HT-29 (cell line): ENCODE measurements around the gene PHLDA1. TPM values are rescaled to one million over a fixed set of nuclear protein-coding genes. Genes with fewer than 3 reads are reported as not detected.

ENCODE experiments used
- DNase-seq: peaks from one replicate; pipeline ENCODE4 v3.0.0-alpha.2; 2015; ENCODE audit warnings: low spot score
- total RNA-seq: library from RNA; depleted of rRNA; stranded (reverse); fragments of >200 nt; shearing (Covaris generic); gene quantifications from 2 replicates; pipeline ENCODE4 v1.2.3, GENCODE V29; 2014; rRNA removed

PHLDA1 gene
- total RNA-seq, 1 experiment from 2014 or later, result 41.7 TPM

DNA sequence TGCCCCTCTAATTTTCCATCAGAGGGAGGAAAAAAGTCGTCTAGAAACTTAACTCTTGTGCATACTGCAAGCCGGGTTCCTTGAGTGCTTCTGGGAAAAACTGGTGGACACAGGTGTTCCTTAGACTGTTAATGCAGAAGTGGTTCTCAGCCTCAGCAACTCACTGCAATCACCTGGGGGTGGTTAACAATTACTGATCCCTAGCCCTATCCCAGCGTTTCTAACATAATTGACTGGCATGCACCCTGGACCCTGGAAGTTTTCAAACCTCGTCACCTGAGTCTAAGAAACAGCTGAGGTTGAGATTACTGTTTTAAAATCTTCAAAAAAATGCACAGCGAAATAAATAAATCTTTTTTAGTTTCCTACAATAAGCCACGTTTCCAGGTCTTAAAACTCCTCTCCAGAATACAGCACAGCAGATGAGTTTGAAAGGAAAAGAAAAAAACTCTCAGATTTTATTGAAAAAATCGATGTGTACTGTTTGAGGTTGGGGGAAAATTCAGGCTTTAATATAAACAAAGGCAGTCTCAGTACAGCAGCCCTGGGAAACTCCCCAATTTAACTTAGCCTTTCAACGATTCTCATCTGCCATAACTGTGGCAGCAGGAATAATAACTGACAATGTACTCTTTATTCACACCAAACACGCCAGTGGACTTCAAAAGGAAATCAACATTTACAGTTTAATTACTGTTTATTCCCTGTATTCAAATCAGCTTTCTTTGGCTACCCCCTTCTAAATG, 45.4 kb downstream of the PHLDA1 start:
- peak; percentile 58 for DNase-seq

DNA sequence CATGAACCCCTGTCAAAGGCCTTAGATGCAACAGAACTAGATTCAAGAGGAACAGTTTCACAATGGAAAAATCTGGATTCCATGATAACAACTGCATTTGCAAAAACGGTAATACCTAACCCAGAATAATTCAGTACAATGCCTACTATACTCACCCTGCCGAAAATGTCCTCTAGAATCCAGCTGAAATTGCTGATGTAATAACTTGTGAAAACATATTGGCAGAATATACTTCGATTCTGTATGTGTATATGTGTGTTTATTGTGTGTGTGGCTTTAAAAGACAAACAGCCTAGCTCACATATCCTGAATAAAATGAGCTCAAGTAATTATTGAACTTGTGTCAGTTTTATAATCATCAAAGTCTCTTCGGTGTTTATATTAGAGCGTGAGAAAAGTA, 46.0 kb downstream of the PHLDA1 start:
- no peak for DNase-seq

DNA sequence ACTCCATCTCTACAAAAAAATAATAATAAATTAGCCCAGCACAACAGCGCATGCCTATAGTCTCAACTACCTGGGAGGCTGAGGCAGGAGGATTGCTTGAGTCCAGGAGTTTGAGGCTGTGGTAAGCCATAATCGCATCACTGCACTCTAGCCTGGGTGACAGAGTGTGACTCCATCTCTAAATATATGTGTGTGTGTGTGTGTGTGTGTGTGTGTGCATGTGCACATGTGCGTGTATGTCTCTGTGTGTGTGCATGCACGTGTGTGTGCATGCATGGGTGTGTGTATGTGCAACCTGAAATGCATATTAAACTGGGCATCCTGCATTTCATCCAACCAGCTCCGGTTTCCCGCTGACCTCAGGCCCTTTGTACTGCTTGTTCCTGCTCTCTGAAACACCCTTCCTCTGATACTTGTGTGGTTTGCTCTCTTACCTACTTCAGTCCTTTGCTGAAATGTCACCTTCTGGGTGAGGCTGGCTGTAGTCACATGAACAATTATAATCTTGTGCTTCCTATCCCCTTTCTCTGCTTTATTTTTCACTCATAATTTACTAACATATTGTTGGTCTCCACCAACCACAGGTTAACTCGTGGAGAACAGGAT, 46.9 kb downstream of the PHLDA1 start:
- DNase-seq, result peak; percentile 29

DNA sequence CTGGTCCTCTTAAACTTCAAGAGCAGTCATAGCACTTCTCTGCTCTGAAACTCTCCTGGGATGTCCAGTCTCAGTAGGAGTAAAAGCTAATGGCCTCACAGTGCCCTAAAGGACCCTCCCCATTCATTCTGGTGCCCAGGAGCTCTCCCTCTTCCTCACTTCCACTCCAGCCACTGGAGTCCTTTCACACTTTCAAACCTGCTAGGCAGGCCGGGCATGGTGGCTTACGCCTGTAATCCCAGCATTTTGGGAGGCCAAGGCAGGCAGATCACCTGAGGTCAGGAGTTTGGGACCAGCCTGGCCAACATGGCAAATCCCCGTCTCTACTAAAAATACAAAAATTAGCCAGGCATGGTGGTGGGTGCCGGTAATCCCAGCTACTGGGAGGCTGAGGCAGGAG, 47.7 kb downstream of the PHLDA1 start:
- peak; percentile 64 for DNase-seq

DNA sequence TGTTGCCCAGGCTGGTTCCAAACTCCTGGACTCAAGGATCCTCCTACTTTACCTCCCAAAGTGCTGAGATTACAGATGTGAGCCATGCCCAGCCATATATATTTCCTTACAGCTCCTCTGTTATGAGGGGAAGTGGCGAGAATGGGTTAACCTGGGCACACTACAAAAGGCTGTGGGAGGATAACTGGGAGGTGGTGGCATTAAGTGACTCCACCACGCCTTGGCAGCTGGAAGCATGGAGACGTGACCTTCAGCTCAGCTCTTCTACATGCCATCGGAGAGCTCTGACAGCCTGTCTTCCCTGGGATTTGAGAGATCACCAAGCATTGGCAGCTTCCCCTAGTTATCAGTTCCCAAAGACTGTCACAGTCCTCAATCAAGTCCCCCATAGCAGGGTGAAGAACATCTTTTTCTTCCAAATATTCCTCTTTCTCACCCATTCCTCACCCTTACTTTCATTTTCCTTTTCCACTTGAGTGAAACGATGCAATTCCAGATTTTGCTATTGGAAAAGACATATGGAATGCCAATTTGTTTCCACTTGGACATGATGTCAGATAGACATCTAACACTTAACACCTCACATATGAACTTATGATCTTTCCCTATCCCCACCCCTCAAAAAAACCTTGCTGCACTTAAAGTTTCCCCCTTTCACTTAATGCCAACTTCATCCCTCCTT, 48.5 kb downstream of the PHLDA1 start:
- peak; percentile 55 for DNase-seq

DNA sequence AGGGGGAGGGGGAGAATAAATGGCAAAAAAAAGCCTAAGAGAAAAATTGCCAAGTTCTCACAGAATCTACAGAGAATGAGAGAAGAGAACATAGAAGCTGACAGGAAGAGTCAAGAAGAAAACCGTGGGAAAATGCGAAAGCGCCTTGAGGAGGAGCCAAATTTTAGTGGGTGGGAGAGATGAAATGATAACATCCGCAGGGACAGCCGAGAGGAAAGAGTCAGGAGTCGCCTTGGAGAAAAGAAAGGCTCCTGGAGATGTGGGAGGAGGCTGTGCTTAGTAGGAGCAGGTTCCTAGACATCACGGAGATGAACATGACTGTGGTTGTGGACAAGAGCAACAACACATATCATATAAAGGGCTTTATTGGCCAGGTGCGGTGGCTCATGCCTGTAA, 49.4 kb downstream of the PHLDA1 start:
- DNase-seq, result peak; percentile 86

DNA sequence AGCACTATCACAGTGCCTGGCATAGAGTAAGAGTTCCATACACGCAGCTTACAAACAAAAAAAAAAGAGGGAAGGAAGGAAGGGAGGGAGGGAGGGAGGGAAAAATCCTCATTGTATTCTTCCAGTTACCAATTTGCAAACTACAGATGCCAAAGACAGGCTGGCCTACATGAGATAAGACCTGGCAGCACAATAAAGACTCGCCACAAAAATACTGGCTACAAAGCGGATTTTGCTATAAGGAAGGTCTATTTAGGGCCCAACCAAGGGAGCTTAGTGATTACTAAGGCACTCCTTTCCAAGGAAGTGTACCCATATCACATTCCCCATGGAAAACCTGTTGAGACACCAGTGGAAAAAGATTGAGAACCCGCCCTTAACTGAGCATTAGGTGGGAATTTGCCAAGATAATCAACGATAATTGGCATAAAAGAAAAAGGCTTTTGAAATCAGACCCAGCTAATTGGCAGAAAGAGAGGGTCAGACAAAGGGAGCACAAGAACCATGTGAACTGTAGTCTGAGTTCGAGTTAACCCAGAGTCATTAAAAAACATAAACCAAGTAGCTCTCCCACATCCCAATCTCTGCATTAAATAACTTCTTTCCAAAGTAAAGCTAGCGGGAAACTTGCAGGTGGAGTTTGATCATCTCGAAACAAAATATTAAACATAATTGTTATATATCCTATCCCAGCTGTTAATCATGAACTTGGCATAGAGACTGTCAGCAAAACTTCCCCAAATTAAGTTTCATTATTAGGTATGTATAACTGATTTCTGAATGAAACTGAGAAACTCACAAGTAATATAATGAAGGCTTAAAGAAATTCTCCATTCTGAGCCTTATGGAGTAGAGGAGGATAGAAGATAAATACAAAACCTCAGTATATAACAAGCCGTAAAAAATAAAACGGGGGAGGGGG, 50.1 kb downstream of the PHLDA1 start:
- DNase-seq, result no peak

DNA sequence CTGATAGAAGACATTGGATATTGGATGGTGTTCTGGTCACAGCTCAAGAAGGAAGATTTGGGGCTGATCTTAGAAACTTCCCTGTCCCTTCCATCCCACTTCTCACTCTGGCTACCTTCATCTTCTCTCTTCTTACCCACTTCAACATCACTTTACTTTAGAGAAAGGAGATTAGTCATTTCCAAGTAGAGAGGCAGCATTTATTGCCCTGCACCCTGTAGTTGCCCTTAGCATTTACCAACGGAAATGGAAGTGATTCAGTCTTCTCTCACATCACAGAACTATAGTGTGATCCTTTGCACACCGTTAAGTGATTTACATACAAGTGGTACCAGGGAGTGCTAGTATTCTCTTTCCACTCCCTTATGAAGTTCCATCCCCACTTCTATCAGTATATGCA, 52.4 kb downstream of the PHLDA1 start:
- peak; percentile 38 for DNase-seq

DNA sequence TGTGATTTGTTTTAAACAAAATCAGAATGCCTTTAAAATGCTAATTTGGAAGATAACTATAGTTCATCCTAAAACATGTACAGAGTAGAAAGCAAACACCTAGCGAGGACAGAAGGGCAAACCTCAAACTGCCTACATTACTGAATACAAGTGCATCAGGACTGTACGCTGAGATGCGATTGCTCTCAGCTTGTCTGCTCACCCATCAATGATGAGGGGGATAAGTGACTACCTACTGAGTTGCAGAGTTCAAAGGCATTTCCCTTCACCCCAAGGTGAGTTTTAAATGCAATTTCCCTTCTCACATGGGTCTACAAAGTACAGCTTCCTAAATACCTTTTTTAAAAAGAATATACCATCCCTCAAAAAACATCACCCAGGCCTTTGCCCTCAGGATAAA, 52.9 kb downstream of the PHLDA1 start:
- no peak for DNase-seq

DNA sequence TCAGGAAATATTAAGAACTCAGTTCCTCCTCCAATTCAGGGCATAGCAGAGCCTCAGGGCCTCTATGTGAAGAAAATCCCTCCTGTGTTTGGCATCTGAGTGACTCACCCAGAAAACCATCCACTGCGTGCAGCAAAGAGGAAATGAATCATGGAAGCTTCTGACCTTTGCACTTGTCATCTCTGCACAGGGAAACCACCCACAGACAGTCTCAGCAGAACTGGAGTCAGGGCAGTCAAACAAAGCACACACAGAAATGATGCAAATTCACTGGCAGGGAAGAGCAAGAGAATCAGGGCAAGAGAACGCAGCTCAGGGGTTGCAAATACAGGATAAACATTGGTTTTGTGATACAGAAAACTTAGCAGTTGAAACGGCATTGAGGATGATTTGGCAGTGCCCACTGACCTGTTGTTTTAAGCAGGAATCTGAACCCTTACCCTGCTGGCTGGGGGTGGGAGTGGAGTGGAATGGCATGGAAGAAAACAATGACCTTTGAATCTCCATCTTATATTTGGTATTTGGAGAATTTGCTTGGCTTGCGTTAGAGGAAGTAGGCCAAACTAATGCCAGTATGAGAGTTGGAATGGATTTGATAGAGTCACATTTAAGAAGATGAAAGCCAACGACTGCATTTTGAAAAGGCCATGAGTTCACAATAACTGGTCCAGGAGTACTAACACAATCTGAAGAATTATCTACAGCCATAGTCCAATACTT, 53.5 kb downstream of the PHLDA1 start:
- peak; percentile 96 for DNase-seq

DNA sequence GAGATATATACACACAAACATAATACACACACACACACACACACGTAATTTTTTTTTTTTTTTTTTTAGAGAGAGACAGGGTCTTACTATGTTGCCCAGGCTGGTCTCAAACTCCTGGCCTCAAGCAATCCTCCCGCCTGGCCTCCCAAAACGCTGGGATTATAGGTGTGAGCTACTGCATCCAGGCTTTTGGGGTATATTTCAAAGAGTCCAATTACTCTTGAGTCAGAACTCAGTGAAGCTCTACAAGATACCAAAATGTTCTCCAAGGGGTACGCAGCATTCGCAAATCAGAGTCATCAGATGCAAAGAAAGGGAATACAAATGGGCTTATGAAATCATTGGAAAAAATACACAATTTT, 54.0 kb downstream of the PHLDA1 start:
- DNase-seq, result no peak

DNA sequence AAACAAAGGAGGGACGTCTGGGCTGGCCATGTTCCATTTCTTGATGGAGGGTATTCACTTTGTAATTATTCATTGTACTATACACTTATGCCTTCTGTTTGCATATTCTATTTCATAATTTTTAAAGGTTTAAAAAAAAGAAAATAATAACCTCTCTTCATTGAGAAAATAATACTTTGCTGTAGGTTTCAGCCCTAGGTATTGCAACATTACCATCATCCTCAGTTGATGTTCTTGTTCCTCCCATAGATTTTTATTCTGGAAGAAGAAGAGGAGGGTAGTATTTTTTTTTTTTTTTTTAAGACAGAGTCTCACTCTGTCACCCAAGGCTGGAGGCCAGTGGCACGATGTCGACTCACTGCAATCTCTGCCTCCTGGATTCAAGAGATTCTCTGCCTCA, 54.7 kb downstream of the PHLDA1 start:
- DNase-seq, result no peak

DNA sequence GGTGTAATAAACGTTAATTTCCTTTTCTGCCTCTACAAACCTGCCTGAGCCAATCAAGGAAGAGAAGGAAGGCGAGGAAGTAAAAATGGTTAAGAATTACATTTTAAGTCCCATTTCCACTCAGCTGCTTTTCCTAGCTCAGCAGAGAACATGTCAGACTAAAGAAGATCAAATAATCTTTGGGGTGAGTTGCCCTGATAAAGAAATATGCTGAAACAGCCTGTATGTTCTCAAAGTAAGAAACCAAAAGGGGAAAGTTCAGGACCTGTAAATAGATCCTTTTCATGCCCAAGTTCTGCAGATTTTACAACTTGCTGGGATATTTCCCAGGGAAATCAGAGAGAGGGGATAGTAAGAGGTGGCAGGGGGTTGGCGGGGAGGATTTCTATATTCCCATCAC, 55.5 kb downstream of the PHLDA1 start:
- no peak for DNase-seq

DNA sequence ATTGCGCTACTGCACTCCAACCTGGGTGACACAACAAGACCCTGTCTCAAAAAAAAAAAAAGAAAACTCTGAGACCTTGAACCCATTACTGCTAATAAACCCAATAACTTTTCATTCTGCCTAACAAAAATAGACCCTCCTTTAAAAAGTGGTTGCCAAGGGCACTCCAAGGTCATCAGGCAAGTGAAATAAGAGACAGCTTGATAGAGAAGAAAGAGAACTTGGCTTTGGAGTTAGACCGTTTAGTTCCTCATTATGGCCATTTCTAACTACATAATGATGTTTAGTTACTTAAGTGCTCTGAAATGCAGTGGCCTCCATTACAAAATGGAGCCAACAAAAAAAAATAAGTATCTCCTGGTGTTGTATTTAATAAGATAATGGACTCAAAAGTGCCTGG, 55.9 kb downstream of the PHLDA1 start:
- no peak for DNase-seq

Other genes starting within 250 kb of the PHLDA1 start
- gene NAP1L1, start 52.9 kb upstream of the PHLDA1 start, total RNA-seq, result 111 and 121 TPM in 2 replicates